ENCODE results near the gene USP17L26.
"Not testable (repeated sequence)": the region's sequence is repeated elsewhere in the genome, so short reads cannot be mapped to it uniquely, and the experiment has no call there.

Gene USP17L26, protein sequence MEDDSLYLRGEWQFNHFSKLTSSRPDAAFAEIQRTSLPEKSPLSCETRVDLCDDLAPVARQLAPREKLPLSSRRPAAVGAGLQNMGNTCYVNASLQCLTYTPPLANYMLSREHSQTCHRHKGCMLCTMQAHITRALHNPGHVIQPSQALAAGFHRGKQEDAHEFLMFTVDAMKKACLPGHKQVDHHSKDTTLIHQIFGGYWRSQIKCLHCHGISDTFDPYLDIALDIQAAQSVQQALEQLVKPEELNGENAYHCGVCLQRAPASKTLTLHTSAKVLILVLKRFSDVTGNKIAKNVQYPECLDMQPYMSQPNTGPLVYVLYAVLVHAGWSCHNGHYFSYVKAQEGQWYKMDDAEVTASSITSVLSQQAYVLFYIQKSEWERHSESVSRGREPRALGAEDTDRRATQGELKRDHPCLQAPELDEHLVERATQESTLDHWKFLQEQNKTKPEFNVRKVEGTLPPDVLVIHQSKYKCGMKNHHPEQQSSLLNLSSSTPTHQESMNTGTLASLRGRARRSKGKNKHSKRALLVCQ

DNA sequence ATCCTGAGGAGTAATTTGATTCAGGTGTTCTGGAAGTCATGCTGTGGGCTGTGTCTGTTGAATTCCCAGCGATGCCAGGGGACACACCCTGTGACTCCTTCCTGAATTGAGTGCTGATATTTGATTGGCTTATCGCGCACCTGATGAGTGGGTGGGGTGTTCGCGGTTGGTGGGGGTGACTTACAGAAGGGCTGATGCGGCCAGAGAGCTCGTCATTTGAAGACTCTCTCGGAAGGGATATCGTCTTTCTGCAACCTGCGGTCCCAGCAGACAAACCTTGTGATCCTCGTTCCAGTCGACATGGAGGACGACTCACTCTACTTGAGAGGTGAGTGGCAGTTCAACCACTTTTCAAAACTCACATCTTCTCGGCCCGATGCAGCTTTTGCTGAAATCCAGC, at the start of gene USP17L26:
TSS of gene USP17L26 (plus strand) at position 301 of the 400 bp plus-strand sequence. CDS start at position 301, 0 bp downstream.
- DNase-seq = not testable (repeated sequence)

DNA sequence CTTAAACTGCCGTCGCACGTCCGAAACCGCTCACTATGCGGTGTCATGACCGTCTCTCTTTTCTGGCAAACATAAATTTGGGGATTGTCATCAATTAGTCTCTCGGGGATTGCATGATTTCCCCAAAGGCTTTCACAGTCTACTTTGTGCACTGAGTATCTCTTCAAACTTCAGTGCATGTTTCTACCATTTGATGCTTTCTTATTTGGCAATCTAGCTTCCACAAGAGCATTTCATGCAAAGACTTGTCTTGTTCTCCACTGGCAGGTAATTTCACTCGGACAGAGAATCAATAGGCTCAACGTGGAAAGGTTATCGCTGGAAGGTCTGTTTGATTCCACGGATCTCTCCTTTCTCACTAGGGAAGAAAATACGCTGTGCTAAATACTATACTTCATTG, 10.3 kb upstream of the USP17L26 start:
- not testable (repeated sequence) for DNase-seq

DNA sequence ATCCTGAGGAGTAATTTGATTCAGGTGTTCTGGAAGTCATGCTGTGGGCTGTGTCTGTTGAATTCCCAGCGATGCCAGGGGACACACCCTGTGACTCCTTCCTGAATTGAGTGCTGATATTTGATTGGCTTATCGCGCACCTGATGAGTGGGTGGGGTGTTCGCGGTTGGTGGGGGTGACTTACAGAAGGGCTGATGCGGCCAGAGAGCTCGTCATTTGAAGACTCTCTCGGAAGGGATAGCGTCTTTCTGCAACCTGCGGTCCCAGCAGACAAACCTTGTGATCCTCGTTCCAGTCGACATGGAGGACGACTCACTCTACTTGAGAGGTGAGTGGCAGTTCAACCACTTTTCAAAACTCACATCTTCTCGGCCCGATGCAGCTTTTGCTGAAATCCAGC, 9.6 kb upstream of the USP17L26 start, which contains the start of gene USP17L24:
TSS of gene USP17L24 (plus strand) at position 301 of the 400 bp plus-strand sequence. CDS start at position 301, 0 bp downstream.
- DNase-seq = not testable (repeated sequence)

DNA sequence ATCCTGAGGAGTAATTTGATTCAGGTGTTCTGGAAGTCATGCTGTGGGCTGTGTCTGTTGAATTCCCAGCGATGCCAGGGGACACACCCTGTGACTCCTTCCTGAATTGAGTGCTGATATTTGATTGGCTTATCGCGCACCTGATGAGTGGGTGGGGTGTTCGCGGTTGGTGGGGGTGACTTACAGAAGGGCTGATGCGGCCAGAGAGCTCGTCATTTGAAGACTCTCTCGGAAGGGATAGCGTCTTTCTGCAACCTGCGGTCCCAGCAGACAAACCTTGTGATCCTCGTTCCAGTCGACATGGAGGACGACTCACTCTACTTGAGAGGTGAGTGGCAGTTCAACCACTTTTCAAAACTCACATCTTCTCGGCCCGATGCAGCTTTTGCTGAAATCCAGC, 4.8 kb upstream of the USP17L26 start, which contains the start of gene USP17L25:
TSS of gene USP17L25 (plus strand) at position 301 of the 400 bp plus-strand sequence. CDS start at position 301, 0 bp downstream.
- not testable (repeated sequence) for DNase-seq

DNA sequence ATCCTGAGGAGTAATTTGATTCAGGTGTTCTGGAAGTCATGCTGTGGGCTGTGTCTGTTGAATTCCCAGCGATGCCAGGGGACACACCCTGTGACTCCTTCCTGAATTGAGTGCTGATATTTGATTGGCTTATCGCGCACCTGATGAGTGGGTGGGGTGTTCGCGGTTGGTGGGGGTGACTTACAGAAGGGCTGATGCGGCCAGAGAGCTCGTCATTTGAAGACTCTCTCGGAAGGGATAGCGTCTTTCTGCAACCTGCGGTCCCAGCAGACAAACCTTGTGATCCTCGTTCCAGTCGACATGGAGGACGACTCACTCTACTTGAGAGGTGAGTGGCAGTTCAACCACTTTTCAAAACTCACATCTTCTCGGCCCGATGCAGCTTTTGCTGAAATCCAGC, 4.6 kb downstream of the USP17L26 start, which contains the start of gene USP17L5:
TSS of gene USP17L5 (plus strand) at position 301 of the 400 bp plus-strand sequence. CDS start at position 301, 0 bp downstream.
- not testable (repeated sequence) for DNase-seq

DNA sequence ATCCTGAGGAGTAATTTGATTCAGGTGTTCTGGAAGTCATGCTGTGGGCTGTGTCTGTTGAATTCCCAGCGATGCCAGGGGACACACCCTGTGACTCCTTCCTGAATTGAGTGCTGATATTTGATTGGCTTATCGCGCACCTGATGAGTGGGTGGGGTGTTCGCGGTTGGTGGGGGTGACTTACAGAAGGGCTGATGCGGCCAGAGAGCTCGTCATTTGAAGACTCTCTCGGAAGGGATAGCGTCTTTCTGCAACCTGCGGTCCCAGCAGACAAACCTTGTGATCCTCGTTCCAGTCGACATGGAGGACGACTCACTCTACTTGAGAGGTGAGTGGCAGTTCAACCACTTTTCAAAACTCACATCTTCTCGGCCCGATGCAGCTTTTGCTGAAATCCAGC, 9.4 kb downstream of the USP17L26 start, which contains the start of gene USP17L27:
TSS of gene USP17L27 (plus strand) at position 301 of the 400 bp plus-strand sequence. CDS start at position 301, 0 bp downstream.
- not testable (repeated sequence) for DNase-seq

DNA sequence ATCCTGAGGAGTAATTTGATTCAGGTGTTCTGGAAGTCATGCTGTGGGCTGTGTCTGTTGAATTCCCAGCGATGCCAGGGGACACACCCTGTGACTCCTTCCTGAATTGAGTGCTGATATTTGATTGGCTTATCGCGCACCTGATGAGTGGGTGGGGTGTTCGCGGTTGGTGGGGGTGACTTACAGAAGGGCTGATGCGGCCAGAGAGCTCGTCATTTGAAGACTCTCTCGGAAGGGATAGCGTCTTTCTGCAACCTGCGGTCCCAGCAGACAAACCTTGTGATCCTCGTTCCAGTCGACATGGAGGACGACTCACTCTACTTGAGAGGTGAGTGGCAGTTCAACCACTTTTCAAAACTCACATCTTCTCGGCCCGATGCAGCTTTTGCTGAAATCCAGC, 14.1 kb downstream of the USP17L26 start, which contains the start of gene USP17L28:
TSS of gene USP17L28 (plus strand) at position 301 of the 400 bp plus-strand sequence. CDS start at position 301, 0 bp downstream.
- not testable (repeated sequence) for DNase-seq

DNA sequence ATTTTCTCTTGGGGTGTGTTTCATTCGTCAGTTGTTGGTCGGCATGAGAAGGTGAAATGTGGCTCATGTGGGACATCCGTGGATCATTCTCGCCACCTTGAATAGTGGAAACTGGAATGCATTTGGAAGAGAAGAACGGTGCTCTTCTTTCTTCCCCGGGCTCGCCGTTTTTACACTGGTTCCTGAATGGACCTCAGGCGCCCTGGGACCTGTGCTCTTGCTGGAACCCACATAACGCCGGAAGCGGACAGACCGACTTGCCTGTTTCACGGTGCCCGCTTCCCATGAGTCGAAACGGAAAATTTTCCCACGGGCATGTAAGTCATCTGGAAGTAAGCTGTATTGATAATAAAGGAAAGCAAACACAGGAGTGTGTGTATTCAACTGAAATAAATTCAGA, 16.4 kb downstream of the USP17L26 start:
- DNase-seq = not testable (repeated sequence)

DNA sequence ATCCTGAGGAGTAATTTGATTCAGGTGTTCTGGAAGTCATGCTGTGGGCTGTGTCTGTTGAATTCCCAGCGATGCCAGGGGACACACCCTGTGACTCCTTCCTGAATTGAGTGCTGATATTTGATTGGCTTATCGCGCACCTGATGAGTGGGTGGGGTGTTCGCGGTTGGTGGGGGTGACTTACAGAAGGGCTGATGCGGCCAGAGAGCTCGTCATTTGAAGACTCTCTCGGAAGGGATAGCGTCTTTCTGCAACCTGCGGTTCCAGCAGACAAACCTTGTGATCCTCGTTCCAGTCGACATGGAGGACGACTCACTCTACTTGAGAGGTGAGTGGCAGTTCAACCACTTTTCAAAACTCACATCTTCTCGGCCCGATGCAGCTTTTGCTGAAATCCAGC, 18.9 kb downstream of the USP17L26 start, which contains the start of gene USP17L29:
TSS of gene USP17L29 (plus strand) at position 301 of the 400 bp plus-strand sequence. CDS start at position 301, 0 bp downstream.
- DNase-seq = not testable (repeated sequence)

DNA sequence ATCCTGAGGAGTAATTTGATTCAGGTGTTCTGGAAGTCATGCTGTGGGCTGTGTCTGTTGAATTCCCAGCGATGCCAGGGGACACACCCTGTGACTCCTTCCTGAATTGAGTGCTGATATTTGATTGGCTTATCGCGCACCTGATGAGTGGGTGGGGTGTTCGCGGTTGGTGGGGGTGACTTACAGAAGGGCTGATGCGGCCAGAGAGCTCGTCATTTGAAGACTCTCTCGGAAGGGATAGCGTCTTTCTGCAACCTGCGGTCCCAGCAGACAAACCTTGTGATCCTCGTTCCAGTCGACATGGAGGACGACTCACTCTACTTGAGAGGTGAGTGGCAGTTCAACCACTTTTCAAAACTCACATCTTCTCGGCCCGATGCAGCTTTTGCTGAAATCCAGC, 28.4 kb downstream of the USP17L26 start, which contains the start of gene USP17L30:
TSS of gene USP17L30 (plus strand) at position 301 of the 400 bp plus-strand sequence. CDS start at position 301, 0 bp downstream.
- DNase-seq = not testable (repeated sequence)

DNA sequence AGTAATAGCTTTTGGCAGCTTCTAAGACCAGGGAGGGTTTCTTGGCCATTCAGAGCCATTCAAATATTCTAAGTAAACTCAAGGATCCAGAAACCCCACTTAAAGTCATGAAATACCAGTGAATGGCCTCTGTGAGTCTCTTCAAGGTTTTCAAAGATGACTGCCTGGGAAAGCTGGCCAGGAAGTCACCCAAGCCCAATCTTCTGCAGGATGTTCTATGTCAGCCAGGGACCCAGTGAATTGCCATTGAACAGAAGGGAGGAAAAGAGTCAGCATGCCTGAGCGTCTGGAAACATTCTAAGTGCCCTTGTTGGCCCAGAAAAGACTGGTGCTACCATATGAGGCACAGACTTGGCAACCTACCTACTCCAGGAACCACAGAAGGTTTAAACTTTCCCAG, 45.4 kb downstream of the USP17L26 start:
- not testable (repeated sequence) for DNase-seq

DNA sequence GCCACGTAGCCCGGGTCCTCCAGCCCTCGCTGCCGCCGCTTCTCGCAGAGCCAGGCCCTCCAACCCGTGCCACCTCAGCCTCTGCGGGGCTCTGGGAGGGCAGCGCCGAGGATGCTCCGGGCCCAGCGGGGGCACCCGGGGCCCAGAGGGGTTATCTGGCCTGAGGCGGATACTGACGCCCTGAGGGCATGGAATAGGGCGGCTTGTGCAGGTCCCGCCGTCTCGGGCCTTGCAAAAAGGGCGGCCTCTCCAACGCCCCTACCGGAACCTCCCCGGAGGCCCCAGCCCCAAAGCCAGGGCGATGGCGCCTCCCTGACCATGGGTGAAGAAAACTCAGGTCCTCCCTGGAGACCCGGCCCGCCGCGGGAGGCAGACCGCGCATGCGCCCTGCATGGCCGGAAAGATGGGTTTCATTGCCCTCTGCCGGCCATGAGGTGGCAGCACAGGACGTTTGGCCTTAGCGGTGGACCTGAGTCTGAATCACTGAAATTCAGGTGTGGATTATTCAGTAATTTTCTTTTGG, 46.6 kb downstream of the USP17L26 start:
- DNase-seq = peak; percentile 49

DNA sequence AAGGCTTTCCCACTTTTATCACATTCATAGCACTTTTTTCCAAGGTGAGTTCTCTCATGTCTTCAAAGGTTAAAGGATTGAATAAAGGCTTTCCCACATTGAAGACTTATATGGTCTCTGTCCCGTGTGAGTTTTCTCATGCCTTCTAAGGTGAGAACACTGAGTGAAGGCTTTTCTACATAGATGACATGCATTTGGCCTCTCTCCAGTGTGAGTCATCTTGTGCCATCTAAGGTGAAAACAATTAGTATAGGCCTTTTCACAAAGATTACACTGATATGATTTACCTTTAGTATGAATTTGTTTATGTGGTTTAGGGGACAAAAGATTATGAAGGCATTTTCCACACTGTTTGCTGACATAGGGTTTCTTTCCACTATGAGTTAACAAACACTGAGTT, 49.7 kb downstream of the USP17L26 start:
- DNase-seq = no peak

All from activated effector memory CD4-positive, alpha-beta T cell treated with Interleukin-2 at 50 U/mL for 16 hours (primary cell).